Measurements from ENCODE around the gene LEPR.

LEPR gene

GRCh38 chr1:65409816-65410326, 10.6 kb upstream of the LEPR start:
- DNase-seq, result no peak

GRCh38 chr1:65412256-65412983, 8.0 kb upstream of the LEPR start:
- DNase-seq, result no peak

- no peak for DNase-seq
These were observed 7.5 kb upstream of the LEPR start for GRCh38 chr1:65412984-65413375.

- no peak for DNase-seq
These were observed 5.9 kb upstream of the LEPR start for GRCh38 chr1:65414538-65414937.

- DNase-seq, result no peak
These were observed 3.7 kb upstream of the LEPR start for GRCh38 chr1:65416767-65417166.

- no peak for DNase-seq
These were observed 2.7 kb upstream of the LEPR start for GRCh38 chr1:65417729-65418128.

GRCh38 chr1:65418522-65419185, 1.8 kb upstream of the LEPR start:
- no peak for DNase-seq

- peak; percentile 98 for DNase-seq
These were observed 533 bp upstream of the LEPR start for GRCh38 chr1:65419681-65420589.

GRCh38 chr1:65421351-65422025, 1.0 kb downstream of the LEPR start:
- no peak for DNase-seq

GRCh38 chr1:65422241-65423203, 2.1 kb downstream of the LEPR start:
- DNase-seq, result no peak

GRCh38 chr1:65423884-65424572, 3.6 kb downstream of the LEPR start:
- DNase-seq, result no peak

- DNase-seq, result no peak
These were observed 4.1 kb downstream of the LEPR start for GRCh38 chr1:65424573-65424889.

GRCh38 chr1:65425006-65425405, 4.5 kb downstream of the LEPR start:
- no peak for DNase-seq

- no peak for DNase-seq
These were observed 5.2 kb downstream of the LEPR start for GRCh38 chr1:65425697-65426096.

- DNase-seq, result no peak
These were observed 8.6 kb downstream of the LEPR start for GRCh38 chr1:65429078-65429477.

- DNase-seq, result no peak
These were observed 9.3 kb downstream of the LEPR start for GRCh38 chr1:65429806-65430205.

- no peak for DNase-seq
These were observed 10.7 kb downstream of the LEPR start for GRCh38 chr1:65431111-65431705.

- no peak for DNase-seq
These were observed 12.4 kb downstream of the LEPR start for GRCh38 chr1:65432918-65433317.

- no peak for DNase-seq
These were observed 13.8 kb downstream of the LEPR start for GRCh38 chr1:65434255-65434654.

GRCh38 chr1:65434760-65435159, 14.3 kb downstream of the LEPR start:
- DNase-seq, result no peak

GRCh38 chr1:65435987-65436386, 15.5 kb downstream of the LEPR start:
- DNase-seq, result no peak
